ENCODE results near the gene MESP2.

MESP2 gene

DNA sequence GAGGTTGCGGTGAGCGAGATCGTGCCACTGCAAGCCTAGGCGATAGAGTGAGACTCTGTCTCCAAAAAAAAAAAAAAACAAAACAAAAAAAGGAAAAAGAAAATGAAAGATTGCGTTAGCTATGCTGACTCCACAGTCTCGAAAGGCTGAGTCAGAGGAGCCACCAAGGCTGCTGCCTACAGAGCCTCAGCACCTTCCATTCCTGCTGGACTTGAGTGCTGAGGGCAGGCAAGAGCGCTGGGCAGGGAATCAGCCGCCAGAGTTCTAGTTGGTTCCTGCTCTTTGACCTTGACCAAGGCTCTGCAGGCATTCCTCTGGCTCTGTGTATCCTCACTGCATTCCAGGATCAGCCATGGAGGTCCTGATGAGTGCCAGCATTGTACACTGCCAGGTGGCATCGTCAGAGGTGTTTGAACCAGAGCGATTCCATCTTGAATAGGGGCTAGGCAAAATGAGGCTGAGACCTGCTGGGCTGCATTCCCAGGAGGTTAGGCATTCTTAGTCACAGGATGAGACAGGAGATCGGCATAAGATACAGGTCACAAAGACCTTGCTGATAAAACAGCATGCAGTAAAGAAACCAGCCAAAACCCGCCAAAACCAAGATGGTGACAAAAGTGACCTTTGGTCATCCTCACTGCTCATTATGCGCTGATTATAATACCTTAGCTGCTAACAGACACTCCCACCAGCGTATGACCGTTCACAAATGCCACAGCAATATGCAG is 5.9 kb downstream of the MESP2 start:
- no peak for TF ChIP-seq SIN3A (IDR thresholded peaks at IDR 0.05; ENCODE audit: borderline replicate concordance, insufficient read depth, low read length)
- TF ChIP-seq, protein P1, sequence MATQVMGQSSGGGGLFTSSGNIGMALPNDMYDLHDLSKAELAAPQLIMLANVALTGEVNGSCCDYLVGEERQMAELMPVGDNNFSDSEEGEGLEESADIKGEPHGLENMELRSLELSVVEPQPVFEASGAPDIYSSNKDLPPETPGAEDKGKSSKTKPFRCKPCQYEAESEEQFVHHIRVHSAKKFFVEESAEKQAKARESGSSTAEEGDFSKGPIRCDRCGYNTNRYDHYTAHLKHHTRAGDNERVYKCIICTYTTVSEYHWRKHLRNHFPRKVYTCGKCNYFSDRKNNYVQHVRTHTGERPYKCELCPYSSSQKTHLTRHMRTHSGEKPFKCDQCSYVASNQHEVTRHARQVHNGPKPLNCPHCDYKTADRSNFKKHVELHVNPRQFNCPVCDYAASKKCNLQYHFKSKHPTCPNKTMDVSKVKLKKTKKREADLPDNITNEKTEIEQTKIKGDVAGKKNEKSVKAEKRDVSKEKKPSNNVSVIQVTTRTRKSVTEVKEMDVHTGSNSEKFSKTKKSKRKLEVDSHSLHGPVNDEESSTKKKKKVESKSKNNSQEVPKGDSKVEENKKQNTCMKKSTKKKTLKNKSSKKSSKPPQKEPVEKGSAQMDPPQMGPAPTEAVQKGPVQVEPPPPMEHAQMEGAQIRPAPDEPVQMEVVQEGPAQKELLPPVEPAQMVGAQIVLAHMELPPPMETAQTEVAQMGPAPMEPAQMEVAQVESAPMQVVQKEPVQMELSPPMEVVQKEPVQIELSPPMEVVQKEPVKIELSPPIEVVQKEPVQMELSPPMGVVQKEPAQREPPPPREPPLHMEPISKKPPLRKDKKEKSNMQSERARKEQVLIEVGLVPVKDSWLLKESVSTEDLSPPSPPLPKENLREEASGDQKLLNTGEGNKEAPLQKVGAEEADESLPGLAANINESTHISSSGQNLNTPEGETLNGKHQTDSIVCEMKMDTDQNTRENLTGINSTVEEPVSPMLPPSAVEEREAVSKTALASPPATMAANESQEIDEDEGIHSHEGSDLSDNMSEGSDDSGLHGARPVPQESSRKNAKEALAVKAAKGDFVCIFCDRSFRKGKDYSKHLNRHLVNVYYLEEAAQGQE (IDR thresholded peaks at IDR 0.05; ENCODE audit: insufficient read depth in 1 of 2, low read depth in 2 of 2, low read length in 2 of 2), result no peak
- no peak for TF ChIP-seq FOXP2 (optimal IDR thresholded peaks at IDR 0.05; ENCODE audit: borderline replicate concordance, extremely low read depth, extremely low read length, insufficient read depth)
- no peak for TF ChIP-seq TAF1 (IDR thresholded peaks at IDR 0.05; ENCODE audit: borderline replicate concordance, insufficient read depth, low read length)
- no peak for TF ChIP-seq POLR2AphosphoS5 (IDR thresholded peaks at IDR 0.05; ENCODE audit: low read depth, low read length)

DNA sequence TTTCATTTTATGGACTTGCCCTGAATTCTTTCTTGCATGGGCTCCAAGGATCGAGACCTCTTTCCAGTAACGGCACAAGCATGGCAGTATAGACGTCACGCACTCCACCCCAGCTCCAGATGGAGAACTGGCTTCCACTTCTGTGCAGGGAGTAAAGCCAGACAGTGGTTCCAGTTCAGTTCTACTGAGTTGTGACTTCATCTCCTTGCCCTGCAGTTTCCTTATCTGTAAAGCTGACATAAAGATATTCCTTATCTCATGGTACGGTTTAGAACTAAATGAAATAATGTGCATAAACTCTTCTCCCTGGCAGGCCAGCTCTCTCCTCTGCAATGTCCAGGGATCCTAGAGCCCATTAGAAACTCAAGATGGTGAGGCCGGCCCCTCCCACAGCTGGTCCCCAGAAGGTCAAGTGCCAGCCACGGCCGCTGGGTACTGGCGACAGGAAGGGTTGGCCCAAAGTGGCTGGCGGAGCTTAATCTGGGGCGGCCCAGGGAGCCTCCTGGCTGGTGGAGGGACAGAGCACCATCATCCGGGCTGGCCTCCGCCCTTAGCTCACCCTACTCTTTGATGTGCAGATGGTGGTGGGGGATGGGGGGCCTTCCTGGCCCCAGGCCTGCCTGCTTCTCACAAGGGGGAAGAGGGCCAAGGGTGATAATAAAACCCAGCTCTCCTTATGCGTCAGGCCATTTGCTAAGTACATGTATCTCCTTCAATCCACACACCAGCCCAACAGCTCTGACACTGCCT is 7.2 kb downstream of the MESP2 start:
- TF ChIP-seq, protein P1 (IDR thresholded peaks at IDR 0.05; ENCODE audit: insufficient read depth in 1 of 2, low read depth in 2 of 2, low read length in 2 of 2), result no peak
- TF ChIP-seq TAF1 (IDR thresholded peaks at IDR 0.05; ENCODE audit: borderline replicate concordance, insufficient read depth, low read length) (no peak), POLR2AphosphoS5 (IDR thresholded peaks at IDR 0.05; ENCODE audit: low read depth, low read length) (no peak), SIN3A (IDR thresholded peaks at IDR 0.05; ENCODE audit: borderline replicate concordance, insufficient read depth, low read length) (no peak), FOXP2 (optimal IDR thresholded peaks at IDR 0.05; ENCODE audit: borderline replicate concordance, extremely low read depth, extremely low read length, insufficient read depth) (no peak)

DNA sequence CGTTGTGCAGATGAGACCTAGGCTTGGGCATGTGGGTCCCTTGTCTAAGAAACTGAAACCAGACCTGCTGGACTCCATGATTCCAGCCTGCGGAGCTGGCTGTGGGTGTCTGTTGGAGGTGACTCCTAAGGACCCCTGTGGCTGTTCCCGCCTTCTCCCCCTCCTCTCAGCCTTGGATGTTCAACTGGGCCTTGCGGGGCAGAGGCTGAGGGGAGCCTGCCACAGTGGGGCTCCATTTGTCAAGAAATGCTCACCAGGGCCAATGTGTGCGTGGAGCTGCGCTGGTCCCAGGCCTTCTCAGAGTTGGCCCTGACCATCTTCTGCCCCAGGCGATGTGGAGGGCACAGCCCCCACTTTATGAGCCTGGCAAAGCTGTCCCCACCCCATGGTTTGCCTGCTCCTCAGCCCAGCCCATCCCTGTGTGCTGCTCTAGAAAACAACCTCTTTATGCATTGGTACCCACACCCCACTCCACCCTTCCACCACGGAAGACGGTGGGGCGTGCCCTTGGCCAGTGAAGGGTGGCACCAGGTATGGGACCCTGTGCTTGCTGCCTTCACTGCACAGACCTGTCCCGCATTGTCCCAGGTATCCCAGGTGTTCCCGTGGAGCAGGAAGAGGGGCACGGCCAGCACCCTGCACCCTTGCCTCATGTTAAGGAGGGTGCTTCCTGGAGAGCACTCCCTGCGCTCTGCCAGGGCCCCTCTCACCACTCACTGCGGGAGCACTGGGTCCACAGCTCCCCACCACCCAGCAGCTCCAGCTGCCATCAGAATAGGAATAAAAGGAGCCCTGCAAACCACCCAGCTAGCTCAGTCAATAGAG is 7.9 kb downstream of the MESP2 start:
- TF ChIP-seq POLR2AphosphoS5 (IDR thresholded peaks at IDR 0.05; ENCODE audit: low read depth, low read length), result no peak
- no peak for TF ChIP-seq TAF1 (IDR thresholded peaks at IDR 0.05; ENCODE audit: borderline replicate concordance, insufficient read depth, low read length)
- TF ChIP-seq FOXP2 (optimal IDR thresholded peaks at IDR 0.05; ENCODE audit: borderline replicate concordance, extremely low read depth, extremely low read length, insufficient read depth), result no peak
- no peak for TF ChIP-seq SIN3A (IDR thresholded peaks at IDR 0.05; ENCODE audit: borderline replicate concordance, insufficient read depth, low read length)
- TF ChIP-seq, protein P1 (IDR thresholded peaks at IDR 0.05; ENCODE audit: insufficient read depth in 1 of 2, low read depth in 2 of 2, low read length in 2 of 2), result no peak

DNA sequence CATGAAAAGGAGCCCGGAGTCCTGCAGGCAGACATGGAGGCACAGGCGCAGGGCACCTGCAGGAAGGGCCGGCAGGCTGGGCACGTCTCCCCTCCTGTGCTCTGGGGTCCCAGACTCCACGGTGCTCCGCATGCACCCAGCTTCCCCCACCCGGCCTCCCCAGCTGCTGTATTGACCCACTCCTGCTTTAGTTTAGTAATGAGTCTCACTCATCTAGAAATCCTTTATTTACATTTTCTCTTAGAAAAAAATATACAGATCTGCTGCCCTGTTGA is 8.5 kb downstream of the MESP2 start:
- TF ChIP-seq, protein P1 (IDR thresholded peaks at IDR 0.05; ENCODE audit: insufficient read depth in 1 of 2, low read depth in 2 of 2, low read length in 2 of 2), result no peak
- TF ChIP-seq POLR2AphosphoS5 (IDR thresholded peaks at IDR 0.05; ENCODE audit: low read depth, low read length) (no peak), TAF1 (IDR thresholded peaks at IDR 0.05; ENCODE audit: borderline replicate concordance, insufficient read depth, low read length) (no peak), FOXP2 (optimal IDR thresholded peaks at IDR 0.05; ENCODE audit: borderline replicate concordance, extremely low read depth, extremely low read length, insufficient read depth) (no peak), SIN3A (IDR thresholded peaks at IDR 0.05; ENCODE audit: borderline replicate concordance, insufficient read depth, low read length) (no peak)
